Parathyroid adenoma (tissue), 2 donors: ENCODE measurements around the gene CDYL2.

Experiments used
- H2AFZ ChIP-seq: fragments of 300-600 bp; sonication (generic); one replicate; pipeline ENCODE4 v1.7.0; 2017; ENCODE audit warnings: antibody characterized with exemption, mild to moderate bottlenecking
- H3K27ac ChIP-seq: fragments of 300-600 bp; sonication (generic); one replicate; pipeline ENCODE4 v1.7.0; 2017
- H3K27me3 ChIP-seq: fragments of 300-600 bp; sonication (generic); one replicate; pipeline ENCODE4 v1.7.0; 2017; ENCODE audit warnings: low read length; ENCODE audit not compliant: control insufficient read depth, insufficient read depth
- H3K36me3 ChIP-seq: fragments of 300-600 bp; sonication (generic); one replicate; pipeline ENCODE4 v1.7.0; 2017; ENCODE audit warnings: low read length; ENCODE audit not compliant: control insufficient read depth, insufficient read depth
- H3K4me1 ChIP-seq: fragments of 300-600 bp; sonication (generic); one replicate; pipeline ENCODE4 v1.7.0; 2017; ENCODE audit warnings: control low read depth
- H3K4me2 ChIP-seq: fragments of 300-600 bp; sonication (generic); one replicate; pipeline ENCODE4 v1.7.0; 2017; ENCODE audit warnings: low read length
- H3K4me3 ChIP-seq: fragments of 300-600 bp; sonication (generic); one replicate; pipeline ENCODE4 v1.7.0; 2017; ENCODE audit warnings: low read depth, low read length
- H3K79me2 ChIP-seq: fragments of 300-600 bp; sonication (generic); one replicate; pipeline ENCODE4 v1.7.0; 2017; ENCODE audit warnings: control low read depth
- H3K9ac ChIP-seq: fragments of 300-600 bp; sonication (generic); one replicate; pipeline ENCODE4 v1.7.0; 2017; ENCODE audit warnings: mild to moderate bottlenecking
- H3K9me3 ChIP-seq: fragments of 300-600 bp; sonication (generic); one replicate; pipeline ENCODE4 v1.7.0; 2017; ENCODE audit warnings: low read length; ENCODE audit not compliant: control insufficient read depth
- TF ChIP-seq, protein P1 (sequence below): fragments of 300-600 bp; sonication (generic); IDR thresholded peaks from one replicate; pipeline ENCODE4 v1.7.0; 2017; ENCODE audit warnings: antibody characterized with exemption, mild to moderate bottlenecking
- donor health status: primary hyperparathyroidism.

The CDYL2 gene

DNA sequence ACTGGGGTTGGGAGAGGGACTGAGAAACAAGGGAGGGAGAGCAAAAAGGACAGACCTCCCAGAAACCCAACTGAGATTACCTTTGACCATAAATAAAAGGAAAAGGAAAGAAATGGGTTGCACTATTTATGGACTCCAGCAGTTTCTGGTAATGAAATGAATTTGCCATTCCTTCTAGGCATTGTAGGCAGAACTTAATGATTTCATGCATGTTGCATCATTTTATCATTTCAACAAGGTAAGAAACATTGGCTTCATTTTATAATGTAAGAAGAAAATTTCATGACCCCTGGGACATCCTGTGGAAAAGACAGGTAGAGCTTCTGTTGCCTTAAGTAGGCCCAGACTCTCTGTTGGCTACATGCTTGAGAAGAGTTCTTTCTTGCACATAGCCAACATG, 8.2 kb upstream of the CDYL2 start:
- H3K9me3 ChIP-seq = no peaks in the 10 kb centered on the region
- no peak overlapping the region for H3K4me2 ChIP-seq
- H3K27me3 ChIP-seq = no peaks in the 10 kb centered on the region
- H2AFZ ChIP-seq = no peak overlapping the region
- no peaks in the 10 kb centered on the region for H3K36me3 ChIP-seq
- H3K79me2 ChIP-seq = no peaks in the 10 kb centered on the region
- no peak overlapping the region for H3K27ac ChIP-seq
- no peak overlapping the region for H3K9ac ChIP-seq
- H3K4me3 ChIP-seq = no peak overlapping the region
- H3K4me1 ChIP-seq = no peaks in the 10 kb centered on the region
- TF ChIP-seq, protein P1, sequence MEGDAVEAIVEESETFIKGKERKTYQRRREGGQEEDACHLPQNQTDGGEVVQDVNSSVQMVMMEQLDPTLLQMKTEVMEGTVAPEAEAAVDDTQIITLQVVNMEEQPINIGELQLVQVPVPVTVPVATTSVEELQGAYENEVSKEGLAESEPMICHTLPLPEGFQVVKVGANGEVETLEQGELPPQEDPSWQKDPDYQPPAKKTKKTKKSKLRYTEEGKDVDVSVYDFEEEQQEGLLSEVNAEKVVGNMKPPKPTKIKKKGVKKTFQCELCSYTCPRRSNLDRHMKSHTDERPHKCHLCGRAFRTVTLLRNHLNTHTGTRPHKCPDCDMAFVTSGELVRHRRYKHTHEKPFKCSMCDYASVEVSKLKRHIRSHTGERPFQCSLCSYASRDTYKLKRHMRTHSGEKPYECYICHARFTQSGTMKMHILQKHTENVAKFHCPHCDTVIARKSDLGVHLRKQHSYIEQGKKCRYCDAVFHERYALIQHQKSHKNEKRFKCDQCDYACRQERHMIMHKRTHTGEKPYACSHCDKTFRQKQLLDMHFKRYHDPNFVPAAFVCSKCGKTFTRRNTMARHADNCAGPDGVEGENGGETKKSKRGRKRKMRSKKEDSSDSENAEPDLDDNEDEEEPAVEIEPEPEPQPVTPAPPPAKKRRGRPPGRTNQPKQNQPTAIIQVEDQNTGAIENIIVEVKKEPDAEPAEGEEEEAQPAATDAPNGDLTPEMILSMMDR = no peak

DNA sequence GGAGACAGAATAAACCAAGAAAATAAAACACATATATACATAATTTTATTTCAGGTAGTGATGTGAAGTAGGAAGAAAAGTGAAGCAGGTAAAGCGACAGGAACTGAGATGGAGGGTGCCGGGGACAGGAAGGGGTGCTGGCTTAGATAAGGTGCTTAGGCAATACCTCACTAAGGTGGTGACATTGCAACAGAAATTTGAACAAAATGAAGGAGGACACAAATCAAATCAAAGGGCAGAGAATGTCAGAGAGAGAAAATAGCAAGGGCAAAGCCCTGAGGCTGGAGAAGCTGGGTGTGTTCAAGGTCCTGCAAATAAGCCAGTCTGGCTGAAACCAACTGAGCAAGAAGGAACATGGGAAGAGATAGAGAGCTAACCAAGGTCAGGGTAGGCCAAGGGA, 5.0 kb upstream of the CDYL2 start:
- no peaks in the 10 kb centered on the region for H3K27me3 ChIP-seq
- H3K4me3 ChIP-seq = no peak overlapping the region
- H3K9ac ChIP-seq = no peak overlapping the region
- H2AFZ ChIP-seq = no peak overlapping the region
- no peaks in the 10 kb centered on the region for H3K36me3 ChIP-seq
- no peak overlapping the region for H3K27ac ChIP-seq
- no peaks in the 10 kb centered on the region for H3K9me3 ChIP-seq
- H3K4me2 ChIP-seq = no peak overlapping the region
- H3K79me2 ChIP-seq = no peaks in the 10 kb centered on the region
- H3K4me1 ChIP-seq = no peaks in the 10 kb centered on the region
- TF ChIP-seq, protein P1 = no peak

DNA sequence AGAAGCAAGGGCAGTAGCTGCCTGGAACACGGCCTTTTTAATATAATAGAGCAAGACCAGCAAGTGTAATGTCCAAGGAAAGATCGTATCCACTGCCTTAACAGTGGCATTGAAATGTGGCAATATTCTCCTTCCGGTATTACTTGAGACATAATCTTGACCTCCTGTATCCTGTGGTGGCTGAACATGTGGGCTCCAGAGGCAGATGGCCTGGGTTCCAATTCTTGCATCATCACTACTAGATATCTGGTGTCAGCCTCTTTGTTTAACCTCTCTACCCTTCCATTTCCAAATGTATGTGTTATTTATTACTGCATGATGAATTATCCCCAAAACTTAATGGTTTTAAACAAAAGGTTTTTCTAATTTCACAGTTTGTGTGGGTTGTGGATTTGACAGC, 3.5 kb upstream of the CDYL2 start:
- Histone ChIP-seq H2AFZ (no peak overlapping the region), H3K27me3 (no peaks in the 10 kb centered on the region), H3K4me3 (no peak overlapping the region), H3K4me1 (no peaks in the 10 kb centered on the region), H3K9me3 (no peaks in the 10 kb centered on the region), H3K36me3 (no peaks in the 10 kb centered on the region), H3K9ac (no peak overlapping the region), H3K27ac (no peak overlapping the region), H3K4me2 (no peak overlapping the region), H3K79me2 (no peaks in the 10 kb centered on the region)
- TF ChIP-seq, protein P1 = no peak

DNA sequence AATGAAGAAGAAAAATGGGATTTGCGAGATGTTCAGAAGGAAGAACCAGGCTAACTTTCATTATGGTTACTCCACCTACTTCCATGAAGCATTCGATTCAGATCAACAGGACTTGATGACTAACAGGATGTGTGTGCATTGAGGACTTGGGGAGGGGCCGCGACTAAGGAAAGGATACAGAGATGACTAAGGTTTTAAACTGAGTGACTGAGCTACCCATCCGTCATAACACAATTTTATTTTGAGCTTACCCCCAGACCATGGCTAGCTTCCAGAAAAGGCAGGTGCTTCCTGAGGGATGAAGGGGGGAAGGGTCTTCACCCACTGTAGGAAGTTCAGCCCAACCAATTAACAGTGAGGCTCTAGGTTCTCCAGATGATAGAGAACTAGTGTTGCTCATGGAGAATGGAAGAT, 2.5 kb upstream of the CDYL2 start:
- TF ChIP-seq, protein P1 = no peak
- H3K27ac ChIP-seq = no peak overlapping the region
- no peak overlapping the region for H3K9ac ChIP-seq
- no peak overlapping the region for H2AFZ ChIP-seq
- H3K79me2 ChIP-seq = no peaks in the 10 kb centered on the region
- no peak overlapping the region for H3K4me3 ChIP-seq
- H3K4me1 ChIP-seq = no peaks in the 10 kb centered on the region
- no peaks in the 10 kb centered on the region for H3K27me3 ChIP-seq
- no peak overlapping the region for H3K4me2 ChIP-seq
- H3K9me3 ChIP-seq = no peaks in the 10 kb centered on the region
- H3K36me3 ChIP-seq = no peaks in the 10 kb centered on the region

DNA sequence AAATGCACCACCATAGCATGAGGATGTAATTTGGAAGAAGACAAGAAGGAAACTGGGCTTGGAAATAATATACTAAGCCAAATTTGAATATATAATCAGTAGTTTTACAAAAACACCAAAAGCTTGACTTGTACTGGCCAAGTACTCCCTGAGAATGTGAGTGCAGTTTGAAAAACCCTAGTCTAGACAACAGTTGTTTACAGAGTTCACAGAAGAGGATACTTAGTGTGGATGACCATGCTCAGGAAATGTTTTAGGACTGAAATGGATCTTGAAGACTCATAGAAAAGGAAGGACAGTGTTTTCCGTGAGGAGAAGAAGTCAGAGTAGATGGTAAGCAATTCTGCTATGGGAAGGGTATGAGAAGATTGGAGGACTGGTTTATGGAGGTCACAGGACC, 1.9 kb upstream of the CDYL2 start:
- H3K4me3 ChIP-seq = no peak overlapping the region

More for the DNA sequence above, 1.9 kb upstream of the CDYL2 start:
- Histone ChIP-seq H2AFZ (no peak overlapping the region), H3K79me2 (no peaks in the 10 kb centered on the region), H3K27me3 (no peaks in the 10 kb centered on the region), H3K9ac (no peak overlapping the region), H3K9me3 (no peaks in the 10 kb centered on the region), H3K27ac (no peak overlapping the region), H3K4me2 (no peak overlapping the region), H3K4me1 (no peaks in the 10 kb centered on the region), H3K36me3 (no peaks in the 10 kb centered on the region)
- TF ChIP-seq, protein P1 = no peak
